Left renal pelvis (tissue), 4 donors: ENCODE measurements around the gene IKZF4. TPM values are rescaled to one million over a fixed set of nuclear protein-coding genes. Genes with fewer than 3 reads are reported as not detected.

ENCODE experiments used
- DNase-seq, 4 donors: peaks; one replicate each; pipeline ENCODE4 v3.0.0-alpha.2; 2013; ENCODE audit warnings: low read depth in 4 of 4, low spot score in 3 of 4
- polyA plus RNA-seq, 4 donors: library from polyadenylated mRNA; unstranded; fragments of 120-200 nt; gene quantifications; one replicate each; pipeline ENCODE4 v1.2.1, GENCODE V29; 2013; ENCODE audit not compliant: insufficient read length in 4 of 4

The IKZF4 gene
- polyA plus RNA-seq, 4 donors = 16.3 to 24.3 (median 17.7) TPM

GRCh38 chr12:56081393-56082347 is 60.8 kb downstream of the IKZF4 start:
- DNase-seq = no peak

- DNase-seq = no peak
Measured at GRCh38 chr12:56082382-56082781, 61.5 kb downstream of the IKZF4 start.

- DNase-seq = no peak
Measured at GRCh38 chr12:56082967-56083366, 62.1 kb downstream of the IKZF4 start.

GRCh38 chr12:56084958-56085543 is 64.2 kb downstream of the IKZF4 start:
- no peak for DNase-seq

- no peak for DNase-seq
Measured at GRCh38 chr12:56086096-56086495, 65.3 kb downstream of the IKZF4 start.

GRCh38 chr12:56086608-56087007 is 65.8 kb downstream of the IKZF4 start:
- DNase-seq = no peak

- no peak for DNase-seq
Measured at GRCh38 chr12:56087220-56087619, 66.4 kb downstream of the IKZF4 start.

Other genes with a start within 250 kb of the IKZF4 start
- gene SARNP, start 203.3 kb upstream of the IKZF4 start, polyA plus RNA-seq = 100 to 1,000 TPM; 101 to 141 (median 116) TPM
- 10 to 100 TPM; 17.7 to 35.6 (median 34.0) TPM for gene ORMDL2, start 203.0 kb upstream of the IKZF4 start, polyA plus RNA-seq
- gene DNAJC14, start 191.5 kb upstream of the IKZF4 start, polyA plus RNA-seq = 10 to 100 TPM; 31.7 to 43.6 (median 39.2) TPM
- 1 to 10 TPM in 3 of 4 donors, under 1 TPM in 1; 0.99 to 9.0 (median 1.1) TPM for gene MMP19, start 178.1 kb upstream of the IKZF4 start, polyA plus RNA-seq
- 10 to 100 TPM; 28.1 to 39.1 (median 35.7) TPM for gene PYM1, start 93.1 kb upstream of the IKZF4 start, polyA plus RNA-seq
- 10 to 100 TPM; 18.2 to 28.1 (median 23.5) TPM for gene DGKA, start 89.9 kb upstream of the IKZF4 start, polyA plus RNA-seq
- 1 to 10 TPM; 2.0 to 4.2 (median 3.2) TPM for gene PMEL, start 55.0 kb upstream of the IKZF4 start, polyA plus RNA-seq
- 10 to 100 TPM; 58.8 to 71.5 (median 66.9) TPM for gene CDK2, start 54.2 kb upstream of the IKZF4 start, polyA plus RNA-seq
- 100 to 1,000 TPM; 140 to 172 (median 166) TPM for gene RAB5B, start 47.0 kb upstream of the IKZF4 start, polyA plus RNA-seq
- gene SUOX, start 23.8 kb upstream of the IKZF4 start, polyA plus RNA-seq = 10 to 100 TPM; 34.7 to 50.6 (median 45.9) TPM
- gene RPS26, start 20.9 kb downstream of the IKZF4 start, polyA plus RNA-seq = 100 to 1,000 TPM in 3 of 4 donors, 10 to 100 TPM in 1; 92.7 to 593 (median 231) TPM
- 100 to 1,000 TPM in 1 of 4 donors, 10 to 100 TPM in 2, 1 to 10 TPM in 1; 6.8 to 103 (median 77.2) TPM for gene ERBB3, start 59.1 kb downstream of the IKZF4 start, polyA plus RNA-seq
- gene PA2G4, start 83.5 kb downstream of the IKZF4 start, polyA plus RNA-seq = 100 to 1,000 TPM; 104 to 166 (median 154) TPM
- 1,000 to 10,000 TPM; 4,554 to 5,864 (median 4,890) TPM for gene RPL41, start 95.6 kb downstream of the IKZF4 start, polyA plus RNA-seq
- gene ZC3H10, start 97.2 kb downstream of the IKZF4 start, polyA plus RNA-seq = 1 to 10 TPM; 4.7 to 6.5 (median 5.7) TPM
- 10 to 100 TPM; 66.2 to 79.3 (median 74.2) TPM for gene ESYT1, start 107.2 kb downstream of the IKZF4 start, polyA plus RNA-seq
- gene MYL6B, start 131.5 kb downstream of the IKZF4 start, polyA plus RNA-seq = 100 to 1,000 TPM; 138 to 185 (median 160) TPM
- gene MYL6, start 137.3 kb downstream of the IKZF4 start, polyA plus RNA-seq = 1,000 to 10,000 TPM; 1,577 to 1,968 (median 1,895) TPM
- 100 to 1,000 TPM; 106 to 137 (median 129) TPM for gene SMARCC2, start 168.4 kb downstream of the IKZF4 start, polyA plus RNA-seq
- 10 to 100 TPM; 42.5 to 43.6 (median 43.3) TPM for gene RNF41, start 200.9 kb downstream of the IKZF4 start, polyA plus RNA-seq
- 10 to 100 TPM; 26.5 to 31.0 (median 30.3) TPM for gene NABP2, start 203.3 kb downstream of the IKZF4 start, polyA plus RNA-seq
- gene SLC39A5, start 209.0 kb downstream of the IKZF4 start, polyA plus RNA-seq = 10 to 100 TPM in 3 of 4 donors, 1 to 10 TPM in 1; 3.0 to 63.3 (median 44.9) TPM
- 10 to 100 TPM; 23.8 to 42.5 (median 28.9) TPM for gene ANKRD52, start 237.3 kb downstream of the IKZF4 start, polyA plus RNA-seq
- gene COQ10A, start 245.9 kb downstream of the IKZF4 start, polyA plus RNA-seq = 10 to 100 TPM; 11.0 to 21.2 (median 15.5) TPM